H1 (cell line): ENCODE results near the gene LCNL1. TPM values are rescaled to one million over a fixed set of nuclear protein-coding genes. Genes with fewer than 3 reads are reported as not detected.

Experiments used
- ASH2L ChIP-seq: fragments of 200-600, 300-600 bp; sonication (generic); IDR thresholded peaks from one replicate; pipeline ENCODE4 v1.7.1; 2017; ENCODE audit warnings: low read length
- BACH1 ChIP-seq: IDR thresholded peaks from 2 replicates; pipeline ENCODE4 v1.6.1; 2012; ENCODE audit warnings: low read length, improper control_type of control experiment
- CTBP2 ChIP-seq: IDR thresholded peaks from 2 replicates; pipeline ENCODE4 v1.7.0; 2011; ENCODE audit warnings: borderline replicate concordance, mild to moderate bottlenecking, moderate library complexity, mixed read lengths, low read length; ENCODE audit not compliant: insufficient read depth, insufficient read length
- FOSL1 ChIP-seq: IDR thresholded peaks from 2 replicates; pipeline ENCODE4 v1.6.1; 2011; ENCODE audit warnings: mild to moderate bottlenecking, low read depth, low read length, moderate library complexity; ENCODE audit not compliant: insufficient read depth
- JUND ChIP-seq: IDR thresholded peaks from 2 replicates; pipeline ENCODE4 v1.6.1; 2011; ENCODE audit warnings: mild to moderate bottlenecking, improper control_type of control experiment, low read length
- SIN3A ChIP-seq, 2 experiments: IDR thresholded peaks in 1 of 2; conservative IDR thresholded peaks in 1 of 2; 2 replicates each; pipeline ENCODE4 v1.6.1; 2011 to 2012; ENCODE audit warnings: low read length in 2 of 2, improper control_type of control experiment in 1 of 2, low read depth in 1 of 2, mild to moderate bottlenecking in 1 of 2
- SP2 ChIP-seq: IDR thresholded peaks from 2 replicates; pipeline ENCODE4 v1.6.1; 2012; ENCODE audit warnings: mild to moderate bottlenecking, low read length, inconsistent platforms
- SUZ12 ChIP-seq: fragments of 200-600 bp; sonication (generic); IDR thresholded peaks from 2 replicates; pipeline ENCODE4 v1.6.1; 2012; ENCODE audit warnings: mild to moderate bottlenecking, inconsistent platforms, low read length, moderate library complexity, mixed read lengths
- YY1 ChIP-seq: IDR thresholded peaks from 2 replicates; pipeline ENCODE4 v1.6.1; 2011; ENCODE audit warnings: low read depth, mild to moderate bottlenecking, low read length
- polyA plus RNA-seq, 7 experiments: library from polyadenylated mRNA; depleted of rRNA in 3 of 7; stranded (reverse) in 5 of 7; unstranded in 2 of 7; fragments of >200 nt in 5 of 7; fragments of 200-250 nt in 2 of 7; gene quantifications; 1 replicate in 5 of 7; 2 replicates in 1 of 7; 4 replicates in 1 of 7; pipeline versions ENCODE4 v1.2.1 to v1.2.3, GENCODE V29; 2011 to 2013; ENCODE audit warnings: missing spikeins in 2 of 7, mixed read lengths in 2 of 7
- total RNA-seq: library from RNA; stranded (reverse); fragmentation: NEBNext Ultra II Directional; extraction: Animal tissue kit (Norgen Biotek cat#: 25700); gene quantifications from 2 replicates; pipeline ENCODE4 v1.2.1, GENCODE V29; 2021

Gene LCNL1
- total and polyA plus RNA-seq, 2 of the 8 experiments (the other 6 are each of a cell fraction or from before 2014, with no cell fraction given), result 0.11 TPM; not detected in 1

- TF ChIP-seq JUND (no peak), YY1 (no peak), CTBP2 (no peak), BACH1 (no peak), ASH2L (no peak), SIN3A (conservative IDR thresholded peaks at IDR 0.05 in 1 of 2, IDR thresholded peaks at IDR 0.05 in 1 of 2; ENCODE audit: low read depth in 1 of 2, low read length in 2 of 2) (no peak), SUZ12 (no peak), FOSL1 (no peak), SP2 (no peak)
These were observed 35.5 kb upstream of the LCNL1 start (continued) for GRCh38 chr9:136947028-136947891.
